Central memory CD8-positive, alpha-beta T cell (primary cell): ENCODE results near the gene SLC12A8.
A peak's percentile ranks its signal among the peaks of the same experiment; 100 is the strongest.

ENCODE experiments used
- ATAC-seq: fragments of 150-1000 bp; cut with Tn5 transposase; replicated peaks from 2 replicates; pipeline ENCODE4 v1.10.0; 2022; ENCODE audit warnings: mild to moderate bottlenecking, moderate FRiP score, moderate number of reproducible peaks; ENCODE audit not compliant: poor library complexity, severe bottlenecking; ENCODE audit errors: extremely low read depth
- DNase-seq, 2 donors: peaks; one replicate each; pipeline ENCODE4 v3.0.0; 2021; ENCODE audit warnings: low spot score in 2 of 2
- H3K27ac Mint-ChIP-seq: one replicate; pipeline ENCODE4 v1.8.0; 2022; ENCODE audit warnings: low read depth, mild to moderate bottlenecking, moderate library complexity, mixed read lengths
- H3K27me3 Mint-ChIP-seq: one replicate; pipeline ENCODE4 v1.8.0; 2022; ENCODE audit warnings: mixed read lengths
- H3K36me3 Mint-ChIP-seq: one replicate; pipeline ENCODE4 v1.8.0; 2022; ENCODE audit warnings: mild to moderate bottlenecking, moderate library complexity, mixed read lengths; ENCODE audit not compliant: insufficient read depth
- H3K4me1 Mint-ChIP-seq: one replicate; pipeline ENCODE4 v1.8.0; 2022; ENCODE audit warnings: mixed read lengths
- H3K4me3 Mint-ChIP-seq: one replicate; pipeline ENCODE4 v1.8.0; 2022; ENCODE audit warnings: mild to moderate bottlenecking, moderate library complexity, mixed read lengths
- H3K9me3 Mint-ChIP-seq: one replicate; pipeline ENCODE4 v1.8.0; 2022; ENCODE audit warnings: mixed read lengths

The SLC12A8 gene

DNA sequence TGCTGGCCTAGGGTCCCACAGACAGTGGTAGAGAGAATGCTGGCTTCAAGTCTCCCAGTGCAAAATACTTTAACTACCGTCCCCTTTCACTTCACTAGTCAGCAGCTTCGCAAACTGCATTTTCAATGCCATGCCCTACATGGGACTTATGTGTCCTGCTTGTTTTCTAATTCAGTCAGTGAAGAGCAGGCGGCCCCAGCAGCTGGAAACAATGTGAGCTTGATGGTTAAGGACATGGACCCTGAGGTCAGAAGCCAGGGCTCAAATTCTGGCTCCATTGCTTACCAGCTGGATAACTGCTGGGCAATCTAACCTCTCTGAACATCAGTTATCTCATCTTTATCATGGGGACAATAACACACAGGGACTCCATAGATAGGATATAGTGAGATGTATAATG is 58.4 kb downstream of the SLC12A8 start:
- Mint-ChIP-seq H3K36me3 (no peaks in the 10 kb centered on the region), H3K4me3 (no peak overlapping the region), H3K27me3 (no peaks in the 10 kb centered on the region), H3K4me1 (peaks cover 8% of the 10 kb centered on the region), H3K9me3 (no peaks in the 10 kb centered on the region), H3K27ac (no peak overlapping the region)
- ATAC-seq (no peak), DNase-seq (no peak)

DNA sequence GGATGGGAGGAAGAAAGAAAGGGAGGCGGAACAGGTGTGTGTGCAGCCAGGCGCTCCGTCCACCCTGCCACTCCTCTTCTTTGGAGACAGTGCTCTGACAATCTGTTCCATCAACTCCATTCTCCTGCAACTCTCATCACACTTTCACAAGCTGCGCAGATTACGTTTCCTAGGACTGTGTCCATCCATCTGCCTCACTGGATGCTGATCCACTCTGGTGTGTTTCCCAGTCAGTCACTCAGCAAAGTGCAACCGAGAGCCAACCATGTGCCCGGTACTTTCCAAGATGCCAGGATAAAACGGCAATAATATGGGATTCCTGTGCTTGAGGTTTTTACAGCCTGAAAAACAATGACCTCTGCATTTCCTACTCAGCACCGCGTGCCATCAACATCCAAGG is 59.6 kb downstream of the SLC12A8 start:
- no peaks in the 10 kb centered on the region for H3K9me3 Mint-ChIP-seq
- no peak overlapping the region for H3K27ac Mint-ChIP-seq
- DNase-seq (no peak), ATAC-seq (no peak)
- H3K4me1 Mint-ChIP-seq, result peaks cover 8% of the 10 kb centered on the region
- no peak overlapping the region for H3K4me3 Mint-ChIP-seq
- H3K27me3 Mint-ChIP-seq, result no peaks in the 10 kb centered on the region
- H3K36me3 Mint-ChIP-seq, result peaks cover 2% of the 10 kb centered on the region

DNA sequence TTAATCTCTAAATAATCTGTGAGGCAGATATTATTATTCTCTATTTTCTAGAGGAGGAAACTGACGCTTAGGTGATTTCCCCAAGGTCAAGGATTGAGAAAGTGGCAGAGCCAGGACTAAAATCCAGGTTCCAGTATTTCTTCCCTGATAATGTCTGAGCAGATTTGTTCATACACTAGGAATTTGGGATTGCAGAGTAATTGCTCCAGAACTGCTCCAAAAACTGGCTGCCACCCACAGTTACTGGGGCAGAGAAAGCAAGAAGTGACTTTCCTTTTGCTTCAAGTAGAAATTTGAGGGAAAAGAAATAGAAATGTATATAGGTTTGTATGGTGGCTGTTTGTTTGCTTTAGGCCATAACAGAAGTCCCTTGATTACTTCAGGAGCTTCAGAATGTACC is 60.6 kb downstream of the SLC12A8 start:
- H3K4me1 Mint-ChIP-seq, result peaks cover 8% of the 10 kb centered on the region
- no peak overlapping the region for H3K4me3 Mint-ChIP-seq
- no peak for DNase-seq
- peaks cover 2% of the 10 kb centered on the region for H3K36me3 Mint-ChIP-seq
- ATAC-seq, result no peak
- H3K9me3 Mint-ChIP-seq, result no peaks in the 10 kb centered on the region
- no peaks in the 10 kb centered on the region for H3K27me3 Mint-ChIP-seq
- H3K27ac Mint-ChIP-seq, result no peak overlapping the region

DNA sequence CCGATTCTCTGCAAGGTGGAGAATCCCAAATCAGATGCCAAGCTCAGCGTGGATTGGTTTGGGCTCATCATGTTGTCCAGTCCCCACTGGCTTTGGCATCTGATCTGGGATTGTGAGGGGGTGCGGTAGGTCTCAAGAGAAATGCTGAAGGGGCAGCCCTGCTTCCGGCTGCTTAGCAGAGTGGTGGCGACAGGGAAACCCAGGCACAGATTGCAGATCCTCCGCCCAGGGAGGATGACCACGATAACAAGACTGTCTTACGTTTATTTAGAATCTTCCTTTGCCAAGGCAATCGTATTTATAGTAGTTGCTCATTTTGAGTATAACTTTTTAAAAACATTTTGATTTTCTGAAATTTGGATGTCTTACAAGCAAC is 61.1 kb downstream of the SLC12A8 start:
- Mint-ChIP-seq H3K9me3 (no peaks in the 10 kb centered on the region), H3K36me3 (peaks cover 2% of the 10 kb centered on the region), H3K4me1 (peaks cover 8% of the 10 kb centered on the region), H3K27ac (no peak overlapping the region), H3K27me3 (no peaks in the 10 kb centered on the region), H3K4me3 (no peak overlapping the region)
- DNase-seq (no peak), ATAC-seq (no peak)

DNA sequence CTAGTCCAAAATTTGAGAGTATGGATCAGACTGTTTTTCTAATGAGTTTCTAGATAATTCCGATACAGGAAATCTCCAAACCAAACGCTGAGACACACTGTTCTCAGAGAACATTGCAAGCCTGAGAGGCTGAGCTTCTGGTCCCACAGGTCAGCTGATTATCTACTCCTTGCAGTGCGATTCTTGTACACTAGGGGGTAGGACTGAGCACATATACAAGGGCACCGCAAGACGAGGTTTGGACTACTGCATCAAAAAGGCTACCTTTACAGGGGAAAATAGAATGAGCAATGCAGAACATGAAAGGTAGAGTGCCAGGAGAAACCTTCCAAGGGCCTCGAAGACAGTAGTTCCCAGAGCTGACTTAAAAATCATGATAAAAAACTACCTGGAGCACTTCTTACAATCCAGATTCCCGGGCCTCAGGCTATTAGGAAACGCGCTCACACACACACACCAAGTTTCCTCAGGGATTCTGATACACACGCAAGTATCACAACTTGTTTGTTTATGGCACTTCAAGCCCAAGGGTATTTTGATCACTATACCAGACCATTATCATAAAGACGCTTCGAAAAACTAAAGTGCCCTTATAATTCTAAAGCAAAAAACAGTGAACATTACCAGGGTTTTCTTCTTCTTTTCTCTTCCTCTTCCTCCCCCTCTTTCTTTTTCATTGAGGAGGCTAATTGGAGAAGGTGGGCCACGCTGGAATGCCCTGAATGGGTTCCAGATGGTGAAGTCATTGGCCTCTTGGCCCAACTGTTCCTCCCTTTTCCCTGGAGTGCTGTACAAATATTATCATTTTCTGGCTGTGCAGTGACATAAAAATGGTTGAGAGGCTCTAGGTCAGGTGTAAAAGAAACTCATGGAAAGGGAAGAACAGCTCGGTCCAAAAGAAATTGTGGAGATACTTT is 61.8 kb downstream of the SLC12A8 start:
- H3K36me3 Mint-ChIP-seq, result peaks cover 2% of the 10 kb centered on the region
- H3K9me3 Mint-ChIP-seq, result no peaks in the 10 kb centered on the region
- ATAC-seq, result no peak
- no peak for DNase-seq
- H3K4me1 Mint-ChIP-seq, result peaks cover 8% of the 10 kb centered on the region
- H3K4me3 Mint-ChIP-seq, result no peak overlapping the region
- no peak overlapping the region for H3K27ac Mint-ChIP-seq
- no peaks in the 10 kb centered on the region for H3K27me3 Mint-ChIP-seq

DNA sequence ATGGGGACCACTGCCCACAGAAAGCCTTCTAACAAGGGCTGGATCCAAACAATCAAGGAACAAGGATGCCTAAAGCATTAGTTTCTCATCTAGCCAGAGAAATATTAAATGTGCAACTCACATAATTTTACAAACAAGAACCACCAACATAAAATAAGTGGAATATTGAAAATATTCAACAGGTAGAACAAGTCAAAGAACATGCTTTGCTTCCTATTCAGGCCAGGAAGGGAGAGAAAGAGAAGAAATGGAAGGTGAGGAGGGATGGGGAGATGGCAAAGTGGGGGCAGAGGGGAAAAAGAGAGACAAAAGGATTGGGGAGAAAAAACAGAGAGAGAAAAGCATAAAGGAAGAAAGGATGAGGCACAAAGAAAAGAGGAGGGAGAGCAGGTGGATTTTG is 63.1 kb downstream of the SLC12A8 start:
- Mint-ChIP-seq H3K27ac (peak overlapping the region; percentile 54), H3K4me3 (no peak overlapping the region), H3K27me3 (no peaks in the 10 kb centered on the region), H3K4me1 (no peaks in the 10 kb centered on the region), H3K36me3 (peaks cover 2% of the 10 kb centered on the region), H3K9me3 (no peaks in the 10 kb centered on the region)
- ATAC-seq, result no peak
- DNase-seq, result no peak

DNA sequence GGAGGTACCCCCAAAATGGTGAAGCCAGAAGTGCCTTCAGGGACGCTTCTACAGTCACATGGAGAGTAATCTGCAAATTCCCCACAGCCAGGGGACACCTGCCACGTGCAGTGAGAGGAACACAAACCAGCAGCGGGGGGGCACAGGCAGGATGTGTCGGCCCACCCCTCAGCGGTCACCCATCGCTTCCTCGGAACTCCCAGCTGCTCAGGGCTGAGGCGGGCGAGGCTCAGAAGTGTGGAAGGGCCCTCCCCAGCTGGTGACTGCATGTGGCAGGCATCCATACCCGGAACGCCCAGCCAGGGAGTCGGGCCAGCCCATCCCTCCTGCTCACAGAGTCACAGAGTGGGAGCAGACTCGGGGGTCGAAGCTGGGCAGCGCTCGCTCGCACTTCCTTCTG is 63.7 kb downstream of the SLC12A8 start:
- Mint-ChIP-seq H3K4me3 (no peak overlapping the region), H3K9me3 (no peaks in the 10 kb centered on the region), H3K4me1 (no peaks in the 10 kb centered on the region), H3K36me3 (peaks cover 2% of the 10 kb centered on the region), H3K27ac (no peak overlapping the region), H3K27me3 (no peaks in the 10 kb centered on the region)
- ATAC-seq, result no peak
- DNase-seq, result no peak

DNA sequence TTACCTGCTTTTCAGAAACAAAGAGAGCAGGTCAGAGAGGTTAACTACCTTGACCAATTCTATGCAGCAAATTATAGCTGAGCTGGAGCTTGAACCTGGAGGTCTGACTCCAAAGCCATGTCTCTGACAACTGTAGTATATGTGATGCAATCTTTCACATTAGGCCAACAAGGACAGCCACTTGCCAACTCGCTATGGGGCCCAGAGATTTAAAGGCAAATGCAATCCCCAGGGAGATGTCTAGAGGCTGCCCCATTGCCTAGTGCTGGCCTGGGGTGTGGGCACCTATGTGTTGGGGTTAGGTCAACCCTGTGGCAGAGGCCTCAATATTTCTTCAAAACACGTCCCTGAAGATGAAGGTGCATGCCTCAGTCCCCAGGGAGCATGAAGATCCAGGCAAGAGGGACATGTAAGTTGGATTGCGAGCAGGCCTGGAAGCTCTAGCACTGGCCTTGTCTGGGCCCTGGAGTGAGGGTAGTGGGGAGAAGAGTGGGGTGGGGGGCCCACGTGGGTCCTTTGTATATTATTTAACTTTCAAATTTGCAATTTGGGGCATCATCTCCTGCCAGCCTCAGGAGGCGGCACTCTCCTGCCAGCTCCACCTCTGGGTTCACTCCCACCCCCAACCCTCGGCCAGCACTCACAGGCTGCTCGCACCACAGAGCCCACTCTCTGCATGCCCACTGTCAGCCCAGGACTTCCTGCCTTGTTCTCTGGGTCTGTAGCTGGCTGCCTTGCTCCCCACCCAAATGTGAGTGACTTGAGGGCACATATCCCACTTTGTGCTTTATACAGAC is 64.3 kb downstream of the SLC12A8 start:
- H3K4me1 Mint-ChIP-seq, result peaks cover 4% of the 10 kb centered on the region
- H3K36me3 Mint-ChIP-seq, result peaks cover 2% of the 10 kb centered on the region
- H3K27me3 Mint-ChIP-seq, result no peaks in the 10 kb centered on the region
- H3K4me3 Mint-ChIP-seq, result no peak overlapping the region
- DNase-seq (no peak), ATAC-seq (no peak)
- no peaks in the 10 kb centered on the region for H3K9me3 Mint-ChIP-seq
- no peak overlapping the region for H3K27ac Mint-ChIP-seq

DNA sequence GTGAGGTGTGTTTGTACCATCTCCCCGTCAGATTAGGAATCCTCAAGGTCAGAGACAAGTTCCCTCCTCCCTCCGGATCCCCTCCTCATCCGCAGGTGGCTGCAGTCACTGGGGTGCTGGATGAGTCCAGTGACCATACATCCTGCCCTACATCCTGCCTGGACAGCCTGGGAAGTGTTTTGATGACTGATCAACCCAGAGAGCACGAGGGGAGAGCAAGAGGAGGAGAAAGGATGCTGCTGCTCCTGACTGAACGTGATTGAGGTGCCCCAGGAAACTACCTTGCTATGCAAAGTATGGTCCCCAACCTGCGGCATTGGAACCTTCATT is 65.1 kb downstream of the SLC12A8 start:
- no peak overlapping the region for H3K4me3 Mint-ChIP-seq
- H3K4me1 Mint-ChIP-seq, result peaks cover 11% of the 10 kb centered on the region
- no peak overlapping the region for H3K27ac Mint-ChIP-seq
- H3K27me3 Mint-ChIP-seq, result no peaks in the 10 kb centered on the region
- peaks cover 2% of the 10 kb centered on the region for H3K36me3 Mint-ChIP-seq
- no peaks in the 10 kb centered on the region for H3K9me3 Mint-ChIP-seq
- no peak for ATAC-seq
- DNase-seq, result no peak

DNA sequence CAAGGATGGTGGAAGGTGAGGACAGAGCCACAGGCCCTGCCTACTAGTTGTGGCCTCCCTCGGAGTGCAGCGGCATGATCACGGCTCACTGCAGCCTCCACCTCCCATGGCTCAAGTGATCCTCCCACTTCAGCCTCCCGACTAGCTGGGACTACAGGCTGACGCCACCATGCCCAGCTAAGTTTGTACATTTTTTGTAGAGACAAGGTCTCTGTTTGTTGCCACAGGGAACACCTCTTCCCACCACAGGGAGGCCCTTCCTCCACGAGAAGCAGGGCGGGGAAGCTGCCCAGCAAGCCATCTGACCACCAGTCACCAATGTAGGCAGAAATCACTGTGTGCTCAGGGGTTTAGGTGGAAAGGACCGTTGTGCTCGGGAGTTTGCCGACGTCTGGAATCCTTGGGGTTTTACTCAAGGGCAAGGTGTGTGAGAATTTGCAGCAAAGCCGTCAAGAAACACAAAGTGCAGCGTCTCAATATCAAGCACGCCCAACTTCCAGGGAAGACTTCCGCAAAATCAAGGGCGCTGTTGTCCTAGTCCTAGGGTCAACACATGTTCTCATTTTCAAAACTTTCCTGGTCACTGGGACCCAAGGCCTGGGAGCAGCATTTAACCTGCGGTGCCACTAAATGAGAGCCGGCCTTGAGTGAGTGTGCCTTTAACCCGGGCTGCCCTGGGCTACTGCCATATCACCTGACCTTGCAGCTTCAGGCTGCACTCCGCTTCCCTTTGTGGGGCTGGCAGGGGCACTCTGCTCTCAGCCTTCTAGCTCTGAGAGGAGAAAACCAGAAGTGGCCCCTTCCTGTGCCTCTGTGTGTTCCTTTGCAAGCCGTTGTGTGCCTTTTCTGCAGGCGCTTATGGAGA is 65.7 kb downstream of the SLC12A8 start:
- ATAC-seq (no peak), DNase-seq (no peak)
- H3K27me3 Mint-ChIP-seq, result no peaks in the 10 kb centered on the region
- H3K36me3 Mint-ChIP-seq, result peaks cover 2% of the 10 kb centered on the region
- no peaks in the 10 kb centered on the region for H3K9me3 Mint-ChIP-seq
- no peak overlapping the region for H3K4me3 Mint-ChIP-seq
- no peak overlapping the region for H3K27ac Mint-ChIP-seq
- peaks cover 14% of the 10 kb centered on the region for H3K4me1 Mint-ChIP-seq

DNA sequence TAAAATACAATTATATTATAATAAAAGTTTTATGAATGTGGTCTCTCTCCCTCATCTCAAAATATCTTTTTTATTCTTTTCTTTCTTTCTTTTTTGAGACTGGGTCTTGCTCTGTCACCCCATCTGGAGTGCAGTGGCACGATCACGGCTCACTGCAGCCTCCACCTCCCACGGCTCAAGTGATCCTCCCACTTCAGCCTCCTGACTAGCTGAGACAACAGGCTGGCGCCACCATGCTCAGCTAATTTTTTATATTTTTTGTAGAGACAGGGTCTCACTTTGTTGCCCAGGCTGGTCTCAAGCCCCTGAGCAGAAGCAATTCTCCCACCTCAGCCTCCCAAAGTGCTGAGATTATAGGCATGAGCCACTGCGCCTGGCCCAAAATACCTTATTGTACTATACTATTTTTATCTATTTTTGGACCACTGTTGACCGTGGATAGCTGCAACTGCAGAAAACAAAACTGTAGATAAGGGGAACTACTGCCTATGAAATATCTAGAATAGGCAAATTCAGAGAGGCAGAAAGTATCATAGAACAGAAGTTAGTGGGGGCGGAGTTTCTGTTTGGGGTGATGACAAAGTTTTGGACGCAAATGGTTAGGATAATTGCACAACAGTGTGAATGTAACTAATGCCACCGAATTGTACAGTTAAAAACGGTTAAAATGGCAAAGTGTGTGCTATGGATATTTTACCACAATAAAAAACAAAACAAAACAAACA is 66.6 kb downstream of the SLC12A8 start:
- H3K4me3 Mint-ChIP-seq, result no peak overlapping the region
- H3K27ac Mint-ChIP-seq, result no peak overlapping the region
- DNase-seq (no peak), ATAC-seq (no peak)
- peaks cover 20% of the 10 kb centered on the region for H3K4me1 Mint-ChIP-seq
- no peaks in the 10 kb centered on the region for H3K9me3 Mint-ChIP-seq
- H3K27me3 Mint-ChIP-seq, result no peaks in the 10 kb centered on the region
- H3K36me3 Mint-ChIP-seq, result peaks cover 2% of the 10 kb centered on the region
